Muscle of leg (tissue), 11 donors: ENCODE measurements around the gene ESM1. TPM values are rescaled to one million over a fixed set of nuclear protein-coding genes. Genes with fewer than 3 reads are reported as not detected.

Experiments used
- DNase-seq: peaks from one replicate; pipeline ENCODE4 v3.0.0; 2013
- H3K27ac ChIP-seq: one replicate; pipeline ENCODE4 v1.5.1; 2013; ENCODE audit warnings: mild to moderate bottlenecking, low read length, control low read depth
- H3K27me3 ChIP-seq: one replicate; pipeline ENCODE4 v1.6.1; 2013; ENCODE audit warnings: low read length; ENCODE audit not compliant: control insufficient read depth, insufficient read depth
- H3K36me3 ChIP-seq: one replicate; pipeline ENCODE4 v1.6.1; 2013; ENCODE audit warnings: low read length; ENCODE audit not compliant: control insufficient read depth, insufficient read depth
- H3K4me1 ChIP-seq: one replicate; pipeline ENCODE4 v1.6.1; 2013; ENCODE audit warnings: low read length; ENCODE audit not compliant: control insufficient read depth, insufficient read depth
- H3K4me3 ChIP-seq: one replicate; pipeline ENCODE4 v1.5.1; 2013; ENCODE audit warnings: low read length, control low read depth
- H3K9me3 ChIP-seq: replicated peaks from 2 replicates; pipeline ENCODE4 v1.6.1; 2013; ENCODE audit warnings: low read depth, low read length; ENCODE audit not compliant: control insufficient read depth
- WGBS: methylation state at CpG from one replicate; pipeline ENCODE4 v1.1.5; 2013; ENCODE audit warnings: missing lambda C conversion rate; ENCODE audit not compliant: insufficient coverage; 5-methylcytosine and 5-hydroxymethylcytosine counted together
- polyA plus RNA-seq, 8 donors: library from polyadenylated mRNA; unstranded; fragments of 120-200 nt; gene quantifications; one replicate each; pipeline versions ENCODE4 v1.2.1 to v1.2.3, GENCODE V29; 2013; ENCODE audit warnings: inconsistent platforms in 1 of 8, low replicate concordance in 1 of 8; ENCODE audit not compliant: insufficient read length in 8 of 8, insufficient read depth in 1 of 8
- total RNA-seq: library from RNA; stranded (reverse); fragments of 120-200 nt; gene quantifications from one replicate; pipeline ENCODE4 v1.2.4, GENCODE V29; 2013

ESM1 gene
- total and polyA plus RNA-seq, 9 donors: 2.7 to 5.8 (median 3.6) TPM

DNA sequence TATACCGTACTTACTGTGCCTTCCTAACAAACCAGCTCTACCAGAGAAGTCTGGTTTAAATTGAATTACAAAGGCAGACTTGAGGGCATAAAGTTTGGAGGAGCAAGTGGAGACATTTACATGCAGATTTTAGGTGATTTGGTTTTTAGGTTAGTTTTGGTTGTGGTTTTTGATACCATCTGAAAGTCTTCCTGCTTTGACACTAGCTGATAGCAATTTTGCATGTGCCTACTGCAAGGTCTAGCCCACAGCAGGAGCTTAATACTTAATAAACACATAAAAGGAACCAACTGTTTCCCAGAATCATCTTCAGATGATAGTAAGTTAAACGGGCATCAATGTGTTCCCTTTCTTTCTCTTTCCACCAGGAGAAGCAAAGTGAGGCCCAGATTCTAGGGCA lies 3.4 kb upstream of the ESM1 start:
- no peak overlapping the region for H3K4me3 ChIP-seq
- peaks cover 9% of the 10 kb centered on the region for H3K27me3 ChIP-seq
- no peak for DNase-seq
- no CpG with 5 or more reads among the region's 2 CpGs for WGBS
- no peak overlapping the region for H3K27ac ChIP-seq
- H3K4me1 ChIP-seq: peaks cover 19% of the 10 kb centered on the region
- no peaks in the 10 kb centered on the region for H3K9me3 ChIP-seq
- no peaks in the 10 kb centered on the region for H3K36me3 ChIP-seq

DNA sequence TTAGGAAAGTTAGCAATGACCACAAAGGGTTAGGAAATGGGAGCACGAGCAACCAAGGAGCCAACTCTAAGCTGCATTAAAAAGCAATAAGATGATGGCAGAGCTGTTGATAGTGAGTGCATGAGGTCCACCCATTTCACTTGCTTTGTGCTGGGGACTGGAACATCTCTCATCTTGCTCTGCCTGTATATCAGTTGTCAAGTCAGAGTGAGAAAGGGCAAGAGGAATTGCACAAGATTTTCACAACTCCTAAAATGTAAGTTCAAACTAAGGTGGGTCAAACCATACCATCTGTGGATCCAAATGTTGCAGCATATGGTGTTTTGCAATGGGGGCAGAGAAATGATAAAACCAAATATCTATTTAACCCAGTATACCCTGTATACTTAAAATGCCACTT lies 2.8 kb upstream of the ESM1 start:
- Histone ChIP-seq H3K27me3 (peaks cover 9% of the 10 kb centered on the region), H3K4me3 (no peak overlapping the region), H3K27ac (no peak overlapping the region), H3K9me3 (no peaks in the 10 kb centered on the region), H3K4me1 (peaks cover 19% of the 10 kb centered on the region), H3K36me3 (no peaks in the 10 kb centered on the region)
- no peak for DNase-seq
- WGBS: no CpG with 5 or more reads among the region's 1 CpG

- Histone ChIP-seq H3K36me3 (no peaks in the 10 kb centered on the region), H3K27me3 (peaks cover 11% of the 10 kb centered on the region), H3K27ac (no peak overlapping the region), H3K4me3 (no peak overlapping the region), H3K9me3 (no peaks in the 10 kb centered on the region), H3K4me1 (peaks cover 19% of the 10 kb centered on the region)
- WGBS: 64% methylated on average over 4 of the region's 5 CpGs
- DNase-seq: no peak
These were observed 869 bp upstream of the ESM1 start for GRCh38 chr5:54986269-54986654.

- Histone ChIP-seq H3K27ac (no peak overlapping the region), H3K9me3 (no peaks in the 10 kb centered on the region), H3K4me1 (peaks cover 11% of the 10 kb centered on the region), H3K4me3 (no peak overlapping the region), H3K36me3 (no peaks in the 10 kb centered on the region), H3K27me3 (peaks cover 11% of the 10 kb centered on the region)
- 60% methylated on average over 1 of the region's 7 CpGs for WGBS
- no peak for DNase-seq
These were observed 3.5 kb downstream of the ESM1 start for GRCh38 chr5:54981928-54982327.

DNA sequence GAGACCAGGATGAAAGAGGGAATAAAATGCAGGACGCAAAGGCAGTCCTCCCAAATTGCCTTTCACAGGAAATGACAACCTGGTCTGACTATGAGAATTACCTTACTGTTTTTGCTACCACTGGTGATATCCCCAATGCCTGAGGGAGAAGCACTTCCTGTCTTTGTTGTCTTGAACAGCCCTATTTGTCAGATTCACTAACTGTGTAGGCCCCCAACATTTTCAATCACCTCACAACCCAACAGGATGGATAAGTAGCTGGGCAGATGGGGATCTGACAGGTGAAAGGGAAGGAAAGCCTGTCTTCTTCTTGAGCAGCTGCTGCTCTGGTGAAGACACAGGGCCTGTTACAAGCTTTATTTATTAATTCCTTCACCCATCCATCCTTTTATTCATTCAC lies 9.7 kb downstream of the ESM1 start:
- no CpG with 5 or more reads among the region's 1 CpG for WGBS
- no peaks in the 10 kb centered on the region for H3K4me1 ChIP-seq
- no peaks in the 10 kb centered on the region for H3K27me3 ChIP-seq
- no peak overlapping the region for H3K4me3 ChIP-seq
- H3K36me3 ChIP-seq: no peaks in the 10 kb centered on the region
- DNase-seq: no peak
- H3K27ac ChIP-seq: no peak overlapping the region
- no peaks in the 10 kb centered on the region for H3K9me3 ChIP-seq

DNA sequence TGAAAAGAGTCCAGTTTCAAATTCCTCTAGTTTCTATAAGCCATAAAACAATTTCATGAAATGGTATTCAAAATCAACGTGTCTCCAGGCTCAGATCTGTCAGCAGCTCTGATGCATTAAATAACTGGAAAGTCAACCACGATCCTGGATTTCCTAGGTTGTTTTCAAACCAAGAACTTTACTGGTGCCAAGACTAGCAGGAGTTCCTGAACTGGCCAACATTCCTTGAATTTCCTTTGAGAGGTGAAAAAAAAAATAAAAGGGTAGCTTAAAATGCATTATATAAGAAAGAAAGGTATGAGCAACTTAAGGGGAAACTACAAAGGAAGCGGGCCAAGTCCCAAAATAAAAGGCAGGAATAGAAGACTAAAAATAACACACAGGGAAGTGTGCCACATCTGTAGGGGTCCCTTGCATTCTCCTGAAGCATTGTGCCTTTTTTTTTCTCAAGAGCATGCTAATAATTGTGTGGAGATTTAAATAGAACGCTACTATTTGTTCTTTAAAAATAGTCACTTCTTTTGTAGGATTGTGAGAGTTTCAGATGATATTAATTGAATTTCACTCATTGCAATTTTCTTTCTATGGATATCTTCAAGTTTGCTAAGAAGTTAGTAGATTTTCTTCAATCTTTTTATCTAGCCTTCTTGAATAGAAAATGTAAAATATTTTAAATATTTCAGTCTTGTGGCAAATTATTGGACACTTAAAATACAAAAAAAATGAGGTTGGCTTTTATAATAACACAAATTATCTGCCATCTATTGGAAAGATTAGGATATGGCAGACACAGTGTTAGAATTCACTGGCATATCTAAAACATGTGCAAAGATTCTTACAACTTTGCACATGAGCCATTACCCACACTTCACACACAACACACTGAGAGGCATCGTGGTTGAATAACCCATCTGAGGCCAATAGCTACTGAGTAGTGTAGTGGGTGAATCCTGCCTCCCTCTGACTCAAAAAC lies 15.3 kb downstream of the ESM1 start:
- DNase-seq: peak; percentile 43
- Histone ChIP-seq H3K9me3 (no peaks in the 10 kb centered on the region), H3K4me3 (no peak overlapping the region), H3K36me3 (no peaks in the 10 kb centered on the region), H3K27ac (no peak overlapping the region), H3K4me1 (no peaks in the 10 kb centered on the region), H3K27me3 (no peaks in the 10 kb centered on the region)
- WGBS: no CpG with 5 or more reads among the region's 5 CpGs

DNA sequence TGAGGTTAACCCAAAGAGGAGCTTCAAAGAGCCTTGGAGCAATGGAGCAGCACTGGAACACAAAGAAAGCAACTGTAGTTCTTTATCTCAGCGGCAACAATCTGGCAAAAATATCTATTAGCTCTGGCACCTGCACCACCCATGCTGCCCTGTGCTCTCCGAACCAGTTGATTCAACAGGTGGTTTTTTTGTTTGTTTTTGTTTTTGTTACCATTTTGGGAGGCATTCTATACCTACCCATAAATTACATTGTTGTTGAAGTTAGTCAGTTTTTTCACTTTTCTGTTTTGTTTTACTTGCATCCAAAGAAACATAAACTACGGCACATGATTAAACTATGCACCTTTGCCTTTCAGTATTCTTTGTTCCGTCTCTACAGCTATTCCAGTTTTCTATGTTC lies 16.2 kb downstream of the ESM1 start:
- no peak for DNase-seq
- H3K9me3 ChIP-seq: no peaks in the 10 kb centered on the region
- no peak overlapping the region for H3K27ac ChIP-seq
- H3K4me1 ChIP-seq: no peaks in the 10 kb centered on the region
- no peaks in the 10 kb centered on the region for H3K27me3 ChIP-seq
- H3K4me3 ChIP-seq: no peak overlapping the region
- H3K36me3 ChIP-seq: no peaks in the 10 kb centered on the region
- 67% methylated on average over 1 of the region's 4 CpGs for WGBS

DNA sequence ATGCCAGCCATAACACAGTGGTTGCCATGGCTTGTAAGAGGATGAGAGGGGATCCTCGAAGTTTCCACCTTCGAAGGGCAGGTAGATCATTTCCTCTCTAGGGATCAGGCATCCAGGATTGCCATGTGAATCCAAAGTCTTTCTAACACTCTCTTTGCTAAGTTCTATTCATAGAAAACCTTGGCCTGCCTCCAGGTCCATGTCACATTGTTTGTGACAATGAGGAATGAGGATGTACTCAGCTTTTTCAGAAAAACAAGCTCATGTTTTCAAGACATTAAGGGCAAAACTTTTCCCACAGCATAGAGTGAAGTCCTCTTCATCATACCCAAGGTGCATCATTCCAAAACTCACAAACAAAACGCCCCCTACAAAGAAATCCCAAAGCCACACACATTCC lies 19.6 kb downstream of the ESM1 start:
- 58% methylated on average over 2 of the region's 3 CpGs for WGBS

DNA sequence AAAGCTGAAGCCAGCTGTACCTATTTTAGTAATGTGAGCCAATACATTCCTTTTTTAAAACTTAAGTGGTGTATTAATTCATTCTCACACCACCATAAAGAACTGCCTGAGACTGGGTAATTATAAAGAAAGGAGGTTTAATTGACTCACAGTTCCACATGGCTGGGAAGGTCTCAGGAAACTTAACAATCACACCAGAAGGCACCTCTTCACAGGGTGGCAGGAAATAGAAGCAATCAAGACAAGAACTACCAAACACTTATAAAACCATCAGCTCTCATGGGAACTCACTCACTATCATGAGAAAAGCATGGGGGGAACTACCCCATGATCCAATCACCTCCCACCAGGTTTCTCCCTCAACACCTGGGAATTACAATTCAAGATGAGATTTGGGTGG lies 21.0 kb downstream of the ESM1 start:
- Histone ChIP-seq H3K27me3 (no peaks in the 10 kb centered on the region), H3K4me1 (no peaks in the 10 kb centered on the region), H3K4me3 (no peak overlapping the region), H3K9me3 (no peaks in the 10 kb centered on the region), H3K36me3 (no peaks in the 10 kb centered on the region), H3K27ac (no peak overlapping the region)
- DNase-seq: no peak

More for the DNA sequence above, 19.6 kb downstream of the ESM1 start:
- Histone ChIP-seq H3K27ac (no peak overlapping the region), H3K36me3 (no peaks in the 10 kb centered on the region), H3K4me3 (no peak overlapping the region), H3K27me3 (no peaks in the 10 kb centered on the region), H3K4me1 (no peaks in the 10 kb centered on the region), H3K9me3 (no peaks in the 10 kb centered on the region)
- DNase-seq: peak; percentile 16

GRCh38 chr5:54959673-54960418 lies 25.5 kb downstream of the ESM1 start:
- Histone ChIP-seq H3K27ac (no peak overlapping the region), H3K4me3 (no peak overlapping the region), H3K27me3 (no peaks in the 10 kb centered on the region), H3K4me1 (no peaks in the 10 kb centered on the region), H3K9me3 (no peaks in the 10 kb centered on the region), H3K36me3 (no peaks in the 10 kb centered on the region)
- DNase-seq: no peak
- 83% methylated on average over 4 of the region's 6 CpGs for WGBS
